ENCODE results near the gene SFMBT2. TPM values are rescaled to one million over a fixed set of nuclear protein-coding genes. Genes with fewer than 3 reads are reported as not detected.
A peak's percentile ranks its signal among the peaks of the same experiment; 100 is the strongest.
"Not testable (repeated sequence)": the region's sequence is repeated elsewhere in the genome, so short reads cannot be mapped to it uniquely, and the experiment has no call there.

SFMBT2 gene
- total RNA-seq, 1 experiment from 2014 or later = 1.8 TPM

DNA sequence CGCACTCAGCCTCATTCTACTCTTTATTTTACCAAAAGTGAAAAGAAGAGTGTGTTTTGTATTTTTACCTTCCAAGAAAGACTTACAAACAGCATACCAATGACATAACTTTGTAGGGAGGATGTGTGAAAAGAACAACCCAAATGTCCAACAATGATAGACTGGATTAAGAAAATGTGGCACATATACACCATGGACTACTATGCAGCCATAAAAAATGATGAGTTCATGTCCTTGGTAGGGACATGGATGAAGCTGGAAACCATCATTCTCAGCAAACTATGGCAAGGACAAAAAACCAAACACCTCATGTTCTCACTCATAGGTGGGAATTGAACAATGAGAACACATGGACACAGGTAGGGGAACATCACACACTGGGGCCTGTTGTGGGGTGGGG, 228.5 kb downstream of the SFMBT2 start:
- not testable (repeated sequence) for H3K36me3 ChIP-seq (replicated peaks; ENCODE audit: control insufficient read depth, insufficient read depth, low read length); H3K27me3 ChIP-seq (ENCODE audit: control insufficient read depth, insufficient read depth, low read length); DNase-seq; H3K4me3 ChIP-seq (ENCODE audit: insufficient read depth, low read depth, low read length)

DNA sequence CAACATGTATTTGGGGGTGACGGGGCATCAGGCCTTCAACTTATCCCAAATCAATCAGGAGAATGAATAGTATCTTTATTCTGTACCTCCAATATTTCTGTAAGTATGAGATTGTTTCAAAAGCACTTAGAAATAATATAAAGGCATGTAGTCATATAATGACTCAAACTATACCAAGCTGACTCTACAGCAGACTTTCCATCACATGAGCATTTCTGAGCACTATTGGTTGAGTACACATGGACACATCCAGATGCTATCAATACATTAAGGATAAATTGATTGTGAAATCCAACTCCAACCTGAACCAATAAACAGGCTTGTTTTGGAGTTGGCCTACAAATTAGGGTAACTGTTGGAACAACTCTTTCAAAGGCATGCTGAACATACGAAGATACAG, 229.4 kb downstream of the SFMBT2 start:
- DNase-seq = no peak
- Histone ChIP-seq H3K27me3 (ENCODE audit: control insufficient read depth, insufficient read depth, low read length) (no peaks in the 10 kb centered on the region), H3K4me3 (ENCODE audit: insufficient read depth, low read depth, low read length) (no peak overlapping the region), H3K36me3 (replicated peaks; ENCODE audit: control insufficient read depth, insufficient read depth, low read length) (no peaks in the 10 kb centered on the region)

GRCh38 chr10:7179536-7179935, 231.3 kb downstream of the SFMBT2 start:
- no peaks in the 10 kb centered on the region for H3K27me3 ChIP-seq (ENCODE audit: control insufficient read depth, insufficient read depth, low read length)
- H3K36me3 ChIP-seq (replicated peaks; ENCODE audit: control insufficient read depth, insufficient read depth, low read length) = no peaks in the 10 kb centered on the region; the same call in 1 of the 2 replicates
- H3K4me3 ChIP-seq (ENCODE audit: insufficient read depth, low read depth, low read length) = no peak overlapping the region
- DNase-seq = no peak

GRCh38 chr10:7173948-7174347, 236.9 kb downstream of the SFMBT2 start:
- peaks cover 2% of the 10 kb centered on the region for H3K36me3 ChIP-seq (replicated peaks; ENCODE audit: control insufficient read depth, insufficient read depth, low read length)
- no peak for DNase-seq

GRCh38 chr10:7171825-7172224, 239.0 kb downstream of the SFMBT2 start:
- Histone ChIP-seq H3K4me3 (ENCODE audit: insufficient read depth, low read depth, low read length) (no peak overlapping the region), H3K36me3 (replicated peaks; ENCODE audit: control insufficient read depth, insufficient read depth, low read length) (peaks cover 2% of the 10 kb centered on the region)
- DNase-seq = peak; percentile 33

More at GRCh38 chr10:7173948-7174347, 236.9 kb downstream of the SFMBT2 start:
- Histone ChIP-seq H3K27me3 (ENCODE audit: control insufficient read depth, insufficient read depth, low read length) (no peaks in the 10 kb centered on the region), H3K4me3 (ENCODE audit: insufficient read depth, low read depth, low read length) (no peak overlapping the region)

GRCh38 chr10:7170626-7171322, 240.1 kb downstream of the SFMBT2 start:
- DNase-seq = no peak

More at GRCh38 chr10:7171825-7172224, 239.0 kb downstream of the SFMBT2 start:
- H3K27me3 ChIP-seq (ENCODE audit: control insufficient read depth, insufficient read depth, low read length) = no peaks in the 10 kb centered on the region

DNA sequence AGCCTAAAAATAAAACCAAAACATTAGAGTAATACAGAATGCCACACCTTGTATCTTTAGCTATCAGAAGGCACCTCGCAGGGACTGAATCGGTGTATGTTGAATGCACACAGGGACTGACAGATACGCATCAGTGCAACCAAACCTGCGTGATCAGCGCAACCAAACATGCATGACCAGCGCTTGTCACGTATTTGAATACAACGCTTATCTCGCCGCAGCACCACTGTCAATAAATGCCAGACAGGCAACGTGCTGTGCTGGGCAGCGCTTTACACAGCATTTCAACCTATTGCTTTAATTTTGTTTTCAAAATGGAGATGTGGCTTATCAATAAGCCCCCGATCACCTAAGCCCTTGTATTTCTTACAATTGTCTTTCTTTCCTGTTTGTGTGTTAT, 242.4 kb downstream of the SFMBT2 start:
- H3K4me3 ChIP-seq (ENCODE audit: insufficient read depth, low read depth, low read length) = no peak overlapping the region
- DNase-seq = no peak
- no peaks in the 10 kb centered on the region for H3K27me3 ChIP-seq (ENCODE audit: control insufficient read depth, insufficient read depth, low read length)
- H3K36me3 ChIP-seq (replicated peaks; ENCODE audit: control insufficient read depth, insufficient read depth, low read length) = peaks cover 2% of the 10 kb centered on the region

More at GRCh38 chr10:7170626-7171322, 240.1 kb downstream of the SFMBT2 start:
- Histone ChIP-seq H3K36me3 (replicated peaks; ENCODE audit: control insufficient read depth, insufficient read depth, low read length) (peaks cover 2% of the 10 kb centered on the region), H3K27me3 (ENCODE audit: control insufficient read depth, insufficient read depth, low read length) (no peaks in the 10 kb centered on the region), H3K4me3 (ENCODE audit: insufficient read depth, low read depth, low read length) (no peak overlapping the region)

- DNase-seq = no peak
- no peak overlapping the region for H3K4me3 ChIP-seq (ENCODE audit: insufficient read depth, low read depth, low read length)
- no peaks in the 10 kb centered on the region for H3K27me3 ChIP-seq (ENCODE audit: control insufficient read depth, insufficient read depth, low read length)
- H3K36me3 ChIP-seq (replicated peaks; ENCODE audit: control insufficient read depth, insufficient read depth, low read length) = no peaks in the 10 kb centered on the region; the same call in none of the 2 replicates
These were observed 245.2 kb downstream of the SFMBT2 start for GRCh38 chr10:7165500-7166177.

DNA sequence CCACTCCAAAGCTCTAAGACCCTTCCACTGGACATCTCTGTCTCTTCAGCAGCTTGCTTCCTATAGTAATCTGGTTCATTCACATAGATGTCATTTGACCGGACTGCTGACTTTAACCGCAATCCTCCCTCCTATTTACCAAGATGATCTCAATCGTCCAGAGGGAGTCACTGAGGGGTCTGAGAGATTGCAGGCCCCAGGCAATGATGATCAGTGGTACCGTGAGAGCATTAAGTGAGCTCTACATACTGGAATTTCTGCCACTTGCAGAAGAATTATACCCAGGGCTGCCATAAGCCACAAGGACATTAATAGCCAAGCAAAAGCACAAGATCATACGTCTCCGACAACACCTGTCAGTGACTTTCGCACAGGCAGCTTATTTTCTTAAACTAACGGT, 245.9 kb downstream of the SFMBT2 start:
- no peak overlapping the region for H3K4me3 ChIP-seq (ENCODE audit: insufficient read depth, low read depth, low read length)
- H3K27me3 ChIP-seq (ENCODE audit: control insufficient read depth, insufficient read depth, low read length) = no peaks in the 10 kb centered on the region
- no peaks in the 10 kb centered on the region; the same call in 1 of the 2 replicates for H3K36me3 ChIP-seq (replicated peaks; ENCODE audit: control insufficient read depth, insufficient read depth, low read length)
- DNase-seq = no peak

- no peak overlapping the region for H3K4me3 ChIP-seq (ENCODE audit: insufficient read depth, low read depth, low read length)
- H3K36me3 ChIP-seq (replicated peaks; ENCODE audit: control insufficient read depth, insufficient read depth, low read length) = no peaks in the 10 kb centered on the region
- H3K27me3 ChIP-seq (ENCODE audit: control insufficient read depth, insufficient read depth, low read length) = no peaks in the 10 kb centered on the region
- DNase-seq = no peak
These were observed 248.5 kb downstream of the SFMBT2 start for GRCh38 chr10:7162331-7162730.

DNA sequence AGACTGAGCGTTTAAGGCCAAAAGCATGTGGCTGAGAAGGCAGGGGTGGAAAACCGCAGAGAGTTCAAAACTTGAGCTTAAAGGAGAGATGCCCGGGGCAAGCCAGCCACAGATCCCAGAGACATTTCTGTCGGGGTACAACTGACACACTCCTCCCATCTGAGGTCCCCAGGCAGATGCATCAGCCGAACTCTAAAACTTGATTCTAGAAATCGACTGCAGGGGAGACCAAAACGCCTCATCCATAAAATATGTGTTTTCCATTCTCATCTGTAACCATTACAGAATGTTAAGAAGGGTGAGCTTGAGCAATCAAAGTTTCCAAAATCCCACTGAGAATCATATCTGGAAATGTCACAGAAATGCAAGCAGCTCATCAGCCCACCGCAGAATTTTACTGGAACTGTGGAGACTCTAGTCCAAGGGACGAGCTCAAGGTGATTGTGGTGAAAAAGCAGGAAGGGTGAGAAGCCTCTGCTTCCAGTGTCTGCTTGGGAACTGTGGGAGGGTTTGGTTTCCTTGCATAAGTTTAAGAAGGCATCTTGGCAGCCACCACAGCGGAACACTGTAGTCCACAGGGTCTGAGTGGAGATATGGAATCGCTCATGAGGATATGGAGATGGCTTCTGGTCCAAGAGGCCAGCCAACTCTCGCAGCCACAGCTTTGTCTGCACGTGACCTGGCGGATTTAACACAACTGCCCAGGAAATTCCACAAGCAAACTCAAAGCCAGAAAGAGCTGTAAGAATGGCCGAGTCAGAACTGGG, 249.2 kb downstream of the SFMBT2 start:
- no peak for DNase-seq
- H3K4me3 ChIP-seq (ENCODE audit: insufficient read depth, low read depth, low read length) = no peak overlapping the region
- H3K27me3 ChIP-seq (ENCODE audit: control insufficient read depth, insufficient read depth, low read length) = no peaks in the 10 kb centered on the region

GRCh38 chr10:7159928-7160327, 250.9 kb downstream of the SFMBT2 start:
- Histone ChIP-seq H3K4me3 (ENCODE audit: insufficient read depth, low read depth, low read length) (no peak overlapping the region), H3K36me3 (replicated peaks; ENCODE audit: control insufficient read depth, insufficient read depth, low read length) (no peaks in the 10 kb centered on the region), H3K27me3 (ENCODE audit: control insufficient read depth, insufficient read depth, low read length) (no peaks in the 10 kb centered on the region)
- no peak for DNase-seq

More for the DNA sequence above, 249.2 kb downstream of the SFMBT2 start:
- H3K36me3 ChIP-seq (replicated peaks; ENCODE audit: control insufficient read depth, insufficient read depth, low read length) = no peaks in the 10 kb centered on the region

GRCh38 chr10:7159517-7159916, 251.3 kb downstream of the SFMBT2 start:
- no peak overlapping the region for H3K4me3 ChIP-seq (ENCODE audit: insufficient read depth, low read depth, low read length)
- H3K27me3 ChIP-seq (ENCODE audit: control insufficient read depth, insufficient read depth, low read length) = no peaks in the 10 kb centered on the region
- no peak for DNase-seq
- no peaks in the 10 kb centered on the region for H3K36me3 ChIP-seq (replicated peaks; ENCODE audit: control insufficient read depth, insufficient read depth, low read length)

GRCh38 chr10:7157091-7157490, 253.7 kb downstream of the SFMBT2 start:
- DNase-seq = no peak
- H3K27me3 ChIP-seq (ENCODE audit: control insufficient read depth, insufficient read depth, low read length) = no peaks in the 10 kb centered on the region

DNA sequence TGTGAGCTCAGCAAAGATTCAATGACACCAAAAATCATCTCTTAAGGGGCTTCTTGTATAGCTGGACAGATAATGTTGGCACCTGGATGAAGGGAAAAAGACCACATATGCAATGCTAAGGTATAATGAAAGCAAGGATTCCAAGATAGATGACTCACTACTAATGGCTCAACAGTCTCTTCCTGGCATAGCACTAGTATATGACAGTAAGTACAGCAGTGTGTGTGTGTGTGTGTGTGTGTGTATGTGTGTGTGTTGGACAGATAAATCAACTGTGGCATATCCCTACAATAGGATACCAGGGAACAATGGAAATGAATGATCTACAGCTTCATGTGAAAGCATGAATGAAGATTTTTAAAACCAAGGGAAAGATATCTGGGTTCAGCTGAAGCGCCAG, 257.1 kb downstream of the SFMBT2 start:
- no peaks in the 10 kb centered on the region for H3K36me3 ChIP-seq (replicated peaks; ENCODE audit: control insufficient read depth, insufficient read depth, low read length)
- no peaks in the 10 kb centered on the region for H3K27me3 ChIP-seq (ENCODE audit: control insufficient read depth, insufficient read depth, low read length)
- no peak overlapping the region for H3K4me3 ChIP-seq (ENCODE audit: insufficient read depth, low read depth, low read length)
- DNase-seq = no peak

More at GRCh38 chr10:7157091-7157490, 253.7 kb downstream of the SFMBT2 start:
- H3K4me3 ChIP-seq (ENCODE audit: insufficient read depth, low read depth, low read length) = no peak overlapping the region
- H3K36me3 ChIP-seq (replicated peaks; ENCODE audit: control insufficient read depth, insufficient read depth, low read length) = no peaks in the 10 kb centered on the region

Data from H7 (cell line).